ENCODE measurements around the gene CLTB.
A peak's percentile ranks its signal among the peaks of the same experiment; 100 is the strongest.

- TF ChIP-seq CTCF (conservative IDR thresholded peaks at IDR 0.05; ENCODE audit: low read depth in 2 of 2) (no peak), EZH2 (IDR thresholded peaks at IDR 0.05; ENCODE audit: low read depth, unreplicated experiment) (no peak), REST (IDR thresholded peaks at IDR 0.05; ENCODE audit: unreplicated experiment) (no peak), POLR2AphosphoS5 (IDR thresholded peaks at IDR 0.05; ENCODE audit: low read depth) (no peak), EZH2phosphoT487 (IDR thresholded peaks at IDR 0.05; ENCODE audit: unreplicated experiment) (no peak), CREB1 (CRISPR knock-in tag; IDR thresholded peaks at IDR 0.05; ENCODE audit: low read depth) (peak; percentile 68), ZNF114 (CRISPR knock-in tag; IDR thresholded peaks at IDR 0.05) (no peak)
Observed at GRCh38 chr5:176388003-176388443, 28.3 kb downstream of the CLTB start.
